NCI-H1105 (cell line): Measurements from ENCODE around the gene NCF1.
"Not testable (repeated sequence)": the region's sequence is repeated elsewhere in the genome, so short reads cannot be mapped to it uniquely, and the experiment has no call there.

Source experiments
- DNase-seq: peaks from one replicate; lab custom pipeline; 2025; lab: John Stamatoyannopoulos, UW

NCF1 gene

DNA sequence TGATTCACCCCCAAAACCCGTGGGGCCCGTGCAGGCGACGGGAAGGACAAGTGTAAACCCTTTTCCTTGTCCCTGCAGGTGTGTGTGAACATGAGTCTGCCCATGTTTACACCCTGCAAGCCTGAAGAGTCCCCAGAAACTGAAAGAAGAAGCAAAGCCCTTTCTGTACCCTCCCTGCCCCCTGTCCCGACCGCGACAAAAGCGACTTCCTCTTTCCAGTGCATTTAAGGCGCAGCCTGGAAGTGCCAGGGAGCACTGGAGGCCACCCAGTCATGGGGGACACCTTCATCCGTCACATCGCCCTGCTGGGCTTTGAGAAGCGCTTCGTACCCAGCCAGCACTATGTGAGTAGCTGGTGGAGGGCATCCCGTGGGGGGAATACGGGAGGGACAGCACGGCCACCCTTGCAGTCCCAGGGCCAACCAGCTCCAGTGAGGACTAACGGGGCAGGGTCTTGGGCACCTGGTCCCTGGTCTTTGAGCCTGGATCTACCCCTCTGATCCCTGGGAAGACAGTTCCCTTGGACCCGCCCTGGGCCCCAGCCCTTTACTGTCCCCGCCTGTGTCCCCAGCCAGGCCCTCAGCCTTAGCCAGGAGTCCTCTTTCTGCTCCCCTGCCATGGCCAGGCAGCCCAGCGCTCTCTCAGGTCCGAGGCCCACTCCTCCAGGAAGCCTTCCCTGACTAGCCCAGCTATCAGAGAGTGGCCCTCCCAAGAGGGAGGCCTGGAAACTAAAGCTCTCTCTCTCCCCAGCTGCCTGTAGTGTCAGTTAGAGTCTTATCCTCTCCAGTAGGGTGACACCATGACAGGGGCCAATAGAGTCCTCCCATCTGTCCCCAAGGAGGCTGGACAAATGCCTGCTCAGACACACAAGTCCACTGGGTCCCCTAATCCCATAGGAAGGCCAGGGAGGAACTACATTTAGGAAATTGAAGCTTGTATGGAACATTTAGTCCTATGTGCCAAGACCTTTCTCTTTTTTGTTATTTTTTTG lies at the start of gene NCF1:
NCF1 (plus strand) TSS at position 252 of the 991 bp plus-strand sequence; CDS start at position 273, 21 bp downstream.
- not testable (repeated sequence) for DNase-seq

- no peak for DNase-seq
Observed at GRCh38 chr7:74725840-74726239, 48.0 kb upstream of the NCF1 start.

GRCh38 chr7:74726309-74727101 lies 47.3 kb upstream of the NCF1 start:
- no peak for DNase-seq

GRCh38 chr7:74728686-74729085 lies 45.1 kb upstream of the NCF1 start:
- DNase-seq = not testable (repeated sequence)

DNA sequence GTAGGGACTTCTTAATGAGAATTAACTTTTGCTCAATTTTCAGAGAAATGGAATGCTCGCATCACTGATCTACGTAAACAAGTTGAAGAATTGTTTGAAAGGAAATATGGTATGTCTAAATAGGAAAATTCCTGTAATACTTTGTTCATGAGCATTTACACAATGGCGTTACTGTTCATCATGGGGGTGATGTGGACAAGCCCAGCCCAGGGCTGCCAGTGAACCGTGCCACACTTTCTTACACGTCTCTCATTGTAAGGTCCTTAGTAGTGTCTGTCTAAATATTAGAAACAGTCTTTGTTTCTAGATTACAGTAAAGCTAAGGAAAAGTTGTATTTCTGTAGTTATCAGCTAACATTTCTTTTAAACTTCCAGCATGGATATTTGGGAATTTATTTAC lies 43.6 kb upstream of the NCF1 start:
- DNase-seq = not testable (repeated sequence)

DNA sequence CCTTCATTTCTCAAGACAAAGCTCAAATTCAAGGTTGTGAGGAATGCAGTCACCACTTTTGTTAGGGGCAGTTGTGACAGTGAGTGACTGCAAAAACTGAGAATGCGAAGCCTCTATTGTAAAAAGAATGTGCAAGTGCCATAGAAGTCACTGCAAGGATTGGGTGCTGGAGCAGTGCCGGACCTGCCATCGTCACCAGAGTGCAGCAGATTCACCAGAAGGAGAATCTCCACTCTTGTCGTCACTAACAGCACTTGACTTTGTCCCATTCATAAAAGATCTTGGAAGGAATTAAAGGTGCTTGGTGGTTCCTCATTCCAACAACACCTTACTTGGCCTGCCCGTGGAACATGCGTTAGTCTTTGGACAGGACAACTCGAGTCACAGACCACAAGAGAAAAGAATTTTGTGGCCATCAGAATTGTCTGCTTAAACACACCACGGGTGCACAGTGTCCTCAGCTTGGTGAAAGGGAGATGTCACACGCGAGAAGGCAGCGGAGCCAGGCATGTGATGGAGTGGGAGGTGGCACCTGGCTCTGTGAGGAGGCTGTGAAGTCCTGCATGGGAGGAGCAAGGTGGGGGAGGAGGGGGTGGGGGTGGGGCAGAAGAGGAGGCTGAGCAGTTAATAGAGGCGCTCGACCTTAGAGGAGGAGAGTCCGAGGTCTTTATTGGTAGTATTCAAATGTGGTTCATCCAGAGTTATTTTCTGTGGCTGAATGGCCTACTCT lies 33.7 kb upstream of the NCF1 start:
- not testable (repeated sequence) for DNase-seq

- not testable (repeated sequence) for DNase-seq
Observed at GRCh38 chr7:74743936-74744557, 29.8 kb upstream of the NCF1 start.

DNA sequence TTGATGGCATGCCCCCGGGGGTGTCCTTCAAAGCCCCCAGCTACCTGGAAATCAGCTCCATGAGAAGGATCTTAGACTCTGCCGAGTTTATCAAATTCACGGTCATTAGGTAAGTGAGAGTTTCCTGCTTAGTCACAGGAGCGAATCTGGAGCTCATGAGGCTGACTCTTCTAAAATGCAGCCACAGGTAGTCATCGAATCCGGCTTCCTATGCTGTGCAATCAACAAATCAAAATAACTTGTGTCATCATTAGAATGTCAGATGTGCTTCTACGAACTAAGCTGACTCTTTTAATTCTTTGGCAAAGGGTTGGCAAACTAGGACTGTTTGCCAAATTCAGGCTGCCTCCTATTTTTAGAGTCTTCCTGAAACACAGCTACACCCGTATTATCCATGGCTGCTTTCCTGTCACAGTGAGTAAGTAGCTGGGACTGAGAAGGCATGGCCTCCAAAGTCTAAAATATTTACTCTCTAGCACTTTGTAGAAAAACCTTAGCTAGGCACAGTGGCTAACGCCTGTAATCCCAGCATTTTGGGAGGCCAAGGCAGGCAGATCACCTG lies 19.8 kb upstream of the NCF1 start:
- DNase-seq = not testable (repeated sequence)

DNA sequence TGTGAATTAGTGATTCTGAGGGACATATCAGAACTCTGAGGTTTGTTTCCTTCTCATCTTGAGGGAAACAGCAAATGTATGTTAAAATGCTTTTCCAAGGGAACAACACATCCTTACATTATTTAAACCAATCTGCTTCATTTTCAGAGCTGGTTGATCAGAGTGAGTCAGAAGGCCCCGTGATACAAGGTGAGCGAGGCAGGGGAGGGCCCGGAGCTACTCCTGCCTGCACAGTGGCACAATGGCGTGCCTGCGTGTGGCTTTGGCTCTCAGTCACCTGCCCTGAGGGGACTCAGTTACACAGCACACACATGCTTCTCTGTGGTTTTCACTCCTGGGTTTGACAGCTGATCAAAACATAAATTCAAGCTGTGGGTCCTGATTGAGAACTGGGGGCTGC lies 17.1 kb upstream of the NCF1 start:
- DNase-seq = not testable (repeated sequence)

DNA sequence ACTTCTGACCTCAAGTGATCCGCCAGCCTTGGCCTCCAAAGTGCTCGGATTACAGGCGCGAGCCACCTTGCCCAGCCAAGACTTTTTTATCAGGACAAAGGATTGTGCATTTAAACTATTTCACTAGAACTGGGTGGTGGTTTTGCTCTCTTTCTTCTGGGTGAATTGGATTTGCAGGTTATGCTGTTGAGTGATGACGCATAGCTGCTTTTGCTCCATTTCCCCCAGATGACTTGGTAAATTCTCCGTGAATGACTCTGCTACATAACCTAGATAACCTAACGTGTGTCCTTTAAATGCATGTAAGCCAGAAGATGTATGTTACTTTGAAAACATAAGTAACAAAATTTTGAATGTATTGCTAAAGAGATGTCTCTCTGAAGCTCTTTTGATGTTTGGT lies 15.5 kb upstream of the NCF1 start:
- DNase-seq = not testable (repeated sequence)

- not testable (repeated sequence) for DNase-seq
Observed at GRCh38 chr7:74758982-74759381, 14.8 kb upstream of the NCF1 start.

- not testable (repeated sequence) for DNase-seq
Observed at GRCh38 chr7:74765205-74765918, 8.4 kb upstream of the NCF1 start.

DNA sequence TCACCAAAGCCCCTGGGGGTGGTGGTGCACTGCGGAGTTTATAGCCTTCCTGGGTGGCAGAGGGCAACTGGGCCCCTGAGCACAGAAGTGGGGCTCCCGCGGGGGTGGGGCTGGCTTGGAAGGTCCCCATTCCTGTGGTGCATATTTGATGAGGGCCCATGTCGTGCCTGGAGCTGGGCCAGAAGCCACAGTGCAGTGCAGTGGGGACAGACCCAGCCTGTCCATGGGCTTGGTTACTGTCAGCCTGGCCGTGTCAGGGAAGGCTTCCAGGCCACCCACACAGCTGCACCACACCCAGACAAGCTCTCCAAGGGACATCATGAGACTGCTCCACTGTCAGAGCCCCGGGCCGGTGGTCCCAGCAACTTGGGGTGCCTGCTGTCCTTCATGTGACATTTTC lies 7.3 kb upstream of the NCF1 start:
- not testable (repeated sequence) for DNase-seq

DNA sequence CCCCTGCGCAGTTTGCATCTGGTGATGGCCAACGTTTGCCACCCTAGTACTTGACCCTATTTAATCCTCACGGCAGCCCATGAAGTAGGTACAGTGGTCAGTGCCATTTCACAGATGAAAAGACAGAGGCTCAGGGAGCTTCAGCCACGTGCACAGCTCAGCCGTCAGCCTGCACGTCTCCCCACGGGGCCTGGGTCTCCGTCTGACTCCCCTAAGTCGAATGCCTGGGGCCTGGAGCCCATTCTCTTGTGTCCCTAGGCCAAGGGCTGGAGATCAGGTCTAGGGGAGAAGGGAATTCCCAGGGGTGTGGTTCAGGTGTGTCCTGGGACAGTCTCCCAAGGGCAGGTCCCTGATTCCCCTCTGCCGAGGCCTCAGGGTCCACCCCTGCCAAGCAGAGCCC lies 6.8 kb upstream of the NCF1 start:
- not testable (repeated sequence) for DNase-seq

DNA sequence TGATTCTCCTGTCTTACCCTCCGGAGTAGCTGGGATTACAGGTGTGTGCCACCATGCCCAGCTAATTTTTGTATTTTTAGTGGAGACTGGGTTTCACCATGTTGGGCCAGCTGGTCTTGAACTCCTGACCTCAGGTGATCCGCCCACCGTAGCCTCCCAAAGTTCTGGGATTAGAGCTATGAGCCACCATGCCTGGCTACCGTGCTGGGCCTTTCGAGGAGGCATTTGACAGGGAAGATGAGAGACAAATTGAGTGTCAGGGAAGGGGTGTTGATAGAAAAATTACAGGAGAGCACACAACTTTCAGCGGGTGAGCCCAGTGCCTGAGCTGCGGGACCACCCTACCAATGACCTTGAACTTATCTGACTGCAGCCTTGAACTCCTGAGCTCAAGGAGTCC lies 3.7 kb upstream of the NCF1 start:
- not testable (repeated sequence) for DNase-seq

- not testable (repeated sequence) for DNase-seq
Observed at GRCh38 chr7:74772093-74772492, 1.7 kb upstream of the NCF1 start.

DNA sequence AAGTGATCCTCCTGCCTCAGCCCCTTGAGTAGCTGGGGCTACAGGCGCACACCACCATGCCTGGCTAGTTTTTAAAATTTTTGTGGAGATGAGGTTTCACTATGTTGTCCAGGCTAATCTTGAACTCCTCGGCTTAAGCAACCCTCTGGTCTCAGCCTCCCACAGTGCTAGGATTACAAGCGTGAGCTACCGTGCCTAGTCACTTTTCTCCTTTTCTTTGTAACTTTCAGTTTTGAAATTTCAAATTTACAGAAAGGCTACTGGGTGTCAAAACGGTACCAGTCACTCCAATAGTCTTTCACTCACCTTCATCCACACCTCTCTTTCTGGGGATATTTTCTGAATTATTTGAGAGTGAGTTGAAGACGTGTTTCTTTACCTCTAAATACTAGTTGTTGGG lies 1.3 kb downstream of the NCF1 start:
- not testable (repeated sequence) for DNase-seq

DNA sequence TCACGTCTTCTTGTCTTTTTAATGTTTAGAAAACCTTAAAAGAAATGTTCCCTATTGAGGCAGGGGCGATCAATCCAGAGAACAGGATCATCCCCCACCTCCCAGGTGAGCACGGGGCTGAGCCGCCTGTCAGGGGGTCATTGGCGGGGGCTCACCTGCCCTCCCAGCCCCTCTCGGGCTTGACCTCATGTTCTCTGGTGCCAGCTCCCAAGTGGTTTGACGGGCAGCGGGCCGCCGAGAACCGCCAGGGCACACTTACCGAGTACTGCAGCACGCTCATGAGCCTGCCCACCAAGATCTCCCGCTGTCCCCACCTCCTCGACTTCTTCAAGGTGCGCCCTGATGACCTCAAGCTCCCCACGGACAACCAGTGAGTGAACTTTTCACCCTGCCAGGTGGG lies 5.2 kb downstream of the NCF1 start:
- DNase-seq = not testable (repeated sequence)

DNA sequence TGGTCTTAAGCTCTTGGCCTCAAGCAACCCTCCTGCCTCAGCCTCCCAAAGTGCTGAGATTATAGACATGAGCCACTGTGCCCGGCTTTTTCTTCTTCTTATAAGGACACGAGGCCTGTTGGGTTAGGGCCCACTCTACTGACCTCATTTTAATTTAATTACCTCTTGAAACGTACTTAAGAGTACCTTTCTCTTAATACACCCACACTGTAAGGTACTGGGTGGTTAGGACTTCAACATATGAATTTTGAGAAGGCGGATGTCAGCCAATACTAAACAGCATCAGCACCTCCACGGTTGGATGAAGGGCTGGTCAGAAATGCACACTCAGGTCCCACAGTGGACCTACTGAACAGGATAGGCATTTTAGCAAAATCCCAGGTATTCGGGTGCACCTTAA lies 7.9 kb downstream of the NCF1 start:
- not testable (repeated sequence) for DNase-seq

DNA sequence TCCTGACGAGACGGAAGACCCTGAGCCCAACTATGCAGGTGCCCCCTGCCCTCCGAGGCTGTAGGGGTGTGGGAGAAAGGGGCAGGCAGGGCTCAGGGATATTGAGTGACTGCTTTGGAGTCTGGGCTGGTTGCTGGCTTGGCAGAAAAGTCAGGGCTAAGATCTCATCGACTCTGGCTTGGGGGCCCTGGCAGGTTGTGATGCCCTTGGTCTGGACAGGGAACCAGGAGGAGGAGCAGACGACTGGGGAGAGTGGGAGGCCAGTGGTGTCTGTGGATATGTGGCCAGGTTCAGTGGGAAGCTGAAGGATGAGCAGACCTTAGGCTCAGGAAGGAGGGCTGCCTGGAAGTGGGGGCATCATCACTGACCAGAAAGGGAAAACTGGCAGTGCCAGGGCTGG lies 9.8 kb downstream of the NCF1 start:
- not testable (repeated sequence) for DNase-seq
